PC-3 (cell line): ENCODE data around the gene COL25A1.

ENCODE experiments used
- EZH2 ChIP-seq: fragments of 300-600 bp; sonication (generic); IDR thresholded peaks from one replicate; pipeline ENCODE4 v1.6.1; 2017; ENCODE audit warnings: antibody characterized with exemption, mild to moderate bottlenecking, low read length; ENCODE audit not compliant: unreplicated experiment
- TF ChIP-seq, protein P1 (sequence below): fragments of 300-600 bp; sonication (generic); conservative IDR thresholded peaks from 2 replicates; pipeline ENCODE4 v1.5.1; 2017; ENCODE audit warnings: antibody characterized with exemption, low read depth, mild to moderate bottlenecking, low read length

DNA sequence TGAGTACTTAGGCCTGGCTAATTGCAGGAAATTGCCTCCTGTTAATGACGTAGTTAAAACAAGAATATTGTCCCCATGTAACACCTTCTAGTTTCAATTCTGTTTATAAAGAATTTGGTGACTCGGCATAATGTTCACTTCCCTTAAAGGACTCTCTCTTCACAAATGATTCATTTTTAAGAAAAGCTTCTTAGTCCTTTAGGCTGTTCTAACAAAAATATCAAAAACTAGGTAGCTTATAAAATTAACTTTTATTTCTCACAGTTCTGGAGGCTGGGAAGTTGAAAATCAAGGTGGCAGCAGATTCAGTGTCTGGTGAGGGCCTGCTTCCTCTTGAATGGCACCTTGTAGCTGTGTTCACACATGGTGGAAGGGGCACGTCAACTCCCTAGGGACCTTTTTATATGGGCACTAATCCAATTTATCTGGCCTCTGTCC is 23.8 kb downstream of the COL25A1 start:
- no peak for TF ChIP-seq EZH2
- TF ChIP-seq, protein P1, sequence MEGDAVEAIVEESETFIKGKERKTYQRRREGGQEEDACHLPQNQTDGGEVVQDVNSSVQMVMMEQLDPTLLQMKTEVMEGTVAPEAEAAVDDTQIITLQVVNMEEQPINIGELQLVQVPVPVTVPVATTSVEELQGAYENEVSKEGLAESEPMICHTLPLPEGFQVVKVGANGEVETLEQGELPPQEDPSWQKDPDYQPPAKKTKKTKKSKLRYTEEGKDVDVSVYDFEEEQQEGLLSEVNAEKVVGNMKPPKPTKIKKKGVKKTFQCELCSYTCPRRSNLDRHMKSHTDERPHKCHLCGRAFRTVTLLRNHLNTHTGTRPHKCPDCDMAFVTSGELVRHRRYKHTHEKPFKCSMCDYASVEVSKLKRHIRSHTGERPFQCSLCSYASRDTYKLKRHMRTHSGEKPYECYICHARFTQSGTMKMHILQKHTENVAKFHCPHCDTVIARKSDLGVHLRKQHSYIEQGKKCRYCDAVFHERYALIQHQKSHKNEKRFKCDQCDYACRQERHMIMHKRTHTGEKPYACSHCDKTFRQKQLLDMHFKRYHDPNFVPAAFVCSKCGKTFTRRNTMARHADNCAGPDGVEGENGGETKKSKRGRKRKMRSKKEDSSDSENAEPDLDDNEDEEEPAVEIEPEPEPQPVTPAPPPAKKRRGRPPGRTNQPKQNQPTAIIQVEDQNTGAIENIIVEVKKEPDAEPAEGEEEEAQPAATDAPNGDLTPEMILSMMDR = no peak
